ENCODE measurements around the gene COL28A1.

Gene COL28A1

DNA sequence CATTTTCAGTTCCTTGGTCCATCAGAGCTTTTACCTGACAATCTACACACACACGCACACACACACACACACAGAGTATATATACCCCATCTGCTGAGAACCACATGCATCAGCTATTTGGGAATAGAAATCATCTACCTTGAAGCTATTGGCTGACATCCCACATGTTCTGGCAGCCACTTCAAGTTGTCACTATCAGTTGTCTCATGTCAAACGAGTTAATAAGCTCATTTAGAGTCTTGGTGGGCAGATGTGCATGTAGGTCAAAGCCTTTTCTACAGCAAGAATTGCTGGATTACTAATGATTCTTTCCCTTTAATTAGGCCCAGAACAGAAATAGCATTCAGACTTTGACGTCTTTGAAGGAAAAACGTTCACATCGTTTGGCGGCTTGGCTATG is 36.8 kb downstream of the COL28A1 start:
- TF ChIP-seq FOXP2 (optimal IDR thresholded peaks at IDR 0.05; ENCODE audit: borderline replicate concordance, extremely low read depth, extremely low read length, insufficient read depth) (no peak), TAF1 (IDR thresholded peaks at IDR 0.05; ENCODE audit: borderline replicate concordance, insufficient read depth, low read length) (no peak), POLR2AphosphoS5 (IDR thresholded peaks at IDR 0.05; ENCODE audit: low read depth, low read length) (no peak), SIN3A (IDR thresholded peaks at IDR 0.05; ENCODE audit: borderline replicate concordance, insufficient read depth, low read length) (no peak), REST (IDR thresholded peaks at IDR 0.05; ENCODE audit: insufficient read depth in 1 of 2, low read depth in 2 of 2, low read length in 2 of 2) (no peak)

DNA sequence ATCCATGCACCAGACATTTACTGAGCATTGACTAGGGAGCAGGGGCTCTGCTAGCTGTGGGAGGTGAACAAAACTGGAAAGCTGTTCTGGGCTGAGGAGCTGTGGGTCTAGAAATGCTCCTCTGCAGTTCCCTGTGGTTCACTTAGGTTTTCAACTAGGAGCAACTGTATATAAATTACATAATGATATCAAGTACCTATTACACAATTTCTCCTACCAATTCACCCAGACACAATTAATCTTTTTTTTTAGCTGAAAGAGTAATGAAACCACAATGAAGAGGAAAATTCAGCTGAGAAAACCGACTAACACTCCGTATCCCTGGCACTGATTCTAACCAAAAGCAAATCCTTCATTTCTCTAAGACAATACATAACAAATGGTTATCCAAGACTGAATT is 39.4 kb downstream of the COL28A1 start:
- TF ChIP-seq REST (IDR thresholded peaks at IDR 0.05; ENCODE audit: insufficient read depth in 1 of 2, low read depth in 2 of 2, low read length in 2 of 2), result no peak
- no peak for TF ChIP-seq FOXP2 (optimal IDR thresholded peaks at IDR 0.05; ENCODE audit: borderline replicate concordance, extremely low read depth, extremely low read length, insufficient read depth)
- no peak for TF ChIP-seq SIN3A (IDR thresholded peaks at IDR 0.05; ENCODE audit: borderline replicate concordance, insufficient read depth, low read length)
- TF ChIP-seq POLR2AphosphoS5 (IDR thresholded peaks at IDR 0.05; ENCODE audit: low read depth, low read length), result no peak
- no peak for TF ChIP-seq TAF1 (IDR thresholded peaks at IDR 0.05; ENCODE audit: borderline replicate concordance, insufficient read depth, low read length)

DNA sequence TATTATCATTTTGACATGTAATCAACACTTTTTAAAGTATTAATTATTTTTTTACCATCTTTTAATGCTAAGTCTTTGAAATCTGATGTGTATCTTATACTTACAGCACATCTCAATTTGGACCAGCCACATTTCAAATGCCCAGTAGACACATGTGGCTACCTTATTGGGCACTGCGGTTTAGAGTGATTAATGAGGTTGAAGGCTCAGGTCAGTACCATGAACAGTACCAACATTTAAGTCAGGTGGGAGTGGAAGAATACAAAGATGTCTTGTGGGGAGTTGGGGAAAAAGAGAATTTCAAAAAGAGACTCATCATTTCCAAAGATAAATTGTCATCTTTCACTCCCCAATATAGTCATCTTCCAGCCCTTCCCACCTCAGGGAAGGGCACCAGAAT is 40.5 kb downstream of the COL28A1 start:
- no peak for TF ChIP-seq REST (IDR thresholded peaks at IDR 0.05; ENCODE audit: insufficient read depth in 1 of 2, low read depth in 2 of 2, low read length in 2 of 2)
- no peak for TF ChIP-seq FOXP2 (optimal IDR thresholded peaks at IDR 0.05; ENCODE audit: borderline replicate concordance, extremely low read depth, extremely low read length, insufficient read depth)
- TF ChIP-seq SIN3A (IDR thresholded peaks at IDR 0.05; ENCODE audit: borderline replicate concordance, insufficient read depth, low read length), result no peak
- no peak for TF ChIP-seq TAF1 (IDR thresholded peaks at IDR 0.05; ENCODE audit: borderline replicate concordance, insufficient read depth, low read length)
- TF ChIP-seq POLR2AphosphoS5 (IDR thresholded peaks at IDR 0.05; ENCODE audit: low read depth, low read length), result no peak

DNA sequence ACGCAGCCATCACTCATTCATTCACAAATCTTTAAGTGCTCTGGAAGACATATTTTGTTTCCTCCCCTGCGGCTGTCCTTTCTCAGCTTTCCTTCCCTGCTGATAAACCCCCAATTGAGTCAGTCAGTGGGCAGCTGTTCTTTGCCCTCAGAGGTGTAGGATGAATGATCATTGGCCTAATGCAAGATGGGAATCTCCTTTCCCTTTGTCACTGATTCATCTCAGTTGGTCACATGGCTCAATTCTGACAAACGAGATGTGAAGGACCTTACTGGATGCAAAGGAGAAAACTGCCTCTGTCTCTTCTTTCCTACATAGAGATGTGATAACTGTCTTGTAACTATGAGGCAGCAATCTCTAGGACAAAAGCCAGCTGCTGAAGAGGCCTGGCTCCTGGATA is 44.6 kb downstream of the COL28A1 start:
- TF ChIP-seq SIN3A (IDR thresholded peaks at IDR 0.05; ENCODE audit: borderline replicate concordance, insufficient read depth, low read length), result no peak
- no peak for TF ChIP-seq POLR2AphosphoS5 (IDR thresholded peaks at IDR 0.05; ENCODE audit: low read depth, low read length)
- no peak for TF ChIP-seq FOXP2 (optimal IDR thresholded peaks at IDR 0.05; ENCODE audit: borderline replicate concordance, extremely low read depth, extremely low read length, insufficient read depth)
- TF ChIP-seq REST (IDR thresholded peaks at IDR 0.05; ENCODE audit: insufficient read depth in 1 of 2, low read depth in 2 of 2, low read length in 2 of 2), result no peak
- no peak for TF ChIP-seq TAF1 (IDR thresholded peaks at IDR 0.05; ENCODE audit: borderline replicate concordance, insufficient read depth, low read length)

GRCh38 chr7:7490003-7490402 is 45.7 kb downstream of the COL28A1 start:
- TF ChIP-seq TAF1 (IDR thresholded peaks at IDR 0.05; ENCODE audit: borderline replicate concordance, insufficient read depth, low read length) (no peak), POLR2AphosphoS5 (IDR thresholded peaks at IDR 0.05; ENCODE audit: low read depth, low read length) (no peak), SIN3A (IDR thresholded peaks at IDR 0.05; ENCODE audit: borderline replicate concordance, insufficient read depth, low read length) (no peak), REST (IDR thresholded peaks at IDR 0.05; ENCODE audit: insufficient read depth in 1 of 2, low read depth in 2 of 2, low read length in 2 of 2) (no peak), FOXP2 (optimal IDR thresholded peaks at IDR 0.05; ENCODE audit: borderline replicate concordance, extremely low read depth, extremely low read length, insufficient read depth) (no peak)

All from PFSK-1 (cell line).